SK-N-SH treated with all-trans-retinoic acid at 6 μM for 48 hours (cell line): ENCODE measurements around the gene SLC6A18.

Source experiments
- ATAC-seq: fragments of 200-7000 bp; cut with Tn5 transposase; 3 replicates; pipeline ENCODE4 v1.9.1; 2020; ENCODE audit warnings: mild to moderate bottlenecking, moderate library complexity
- BACH2 ChIP-seq: fragments of 250-450 bp; sonication (Bioruptor Pico); IDR thresholded peaks from 2 replicates; pipeline ENCODE4 v1.9.0; 2021; ENCODE audit warnings: mild to moderate bottlenecking, borderline replicate concordance
- CREB5 ChIP-seq: fragments of 250-450 bp; sonication (Bioruptor Pico); IDR thresholded peaks from 2 replicates; pipeline ENCODE4 v1.5.1; 2020; ENCODE audit warnings: low read depth, mild to moderate bottlenecking, moderate library complexity
- CSDC2 ChIP-seq: fragments of 250-450 bp; sonication (Bioruptor Pico); IDR thresholded peaks from 2 replicates; pipeline ENCODE4 v1.5.0; 2020; ENCODE audit warnings: mild to moderate bottlenecking, moderate library complexity
- CSRNP3 ChIP-seq: fragments of 250-450 bp; sonication (Bioruptor Pico); IDR thresholded peaks from 2 replicates; pipeline ENCODE4 v1.5.1; 2021; ENCODE audit warnings: mild to moderate bottlenecking, moderate library complexity
- ESRRG ChIP-seq: fragments of 250-450 bp; sonication (Bioruptor Pico); IDR thresholded peaks from 2 replicates; pipeline ENCODE4 v1.6.1; 2021; ENCODE audit warnings: mild to moderate bottlenecking
- GLIS3 ChIP-seq: fragments of 250-450 bp; sonication (Bioruptor Pico); IDR thresholded peaks from 2 replicates; pipeline ENCODE4 v1.5.0; 2020; ENCODE audit warnings: mild to moderate bottlenecking, moderate library complexity
- ISL1 ChIP-seq: fragments of 250-450 bp; sonication (Bioruptor Pico); IDR thresholded peaks from 2 replicates; pipeline ENCODE4 v2.1.2; 2022; ENCODE audit warnings: mild to moderate bottlenecking, moderate library complexity
- OSR1 ChIP-seq: fragments of 250-450 bp; sonication (Bioruptor Pico); IDR thresholded peaks from 2 replicates; pipeline ENCODE4 v1.8.0; 2022; ENCODE audit warnings: moderate library complexity, mild to moderate bottlenecking, inconsistent platforms
- PATZ1 ChIP-seq: fragments of 250-450 bp; sonication (Bioruptor Pico); IDR thresholded peaks from 2 replicates; pipeline ENCODE4 v1.8.0; 2020; ENCODE audit warnings: mild to moderate bottlenecking, moderate library complexity, borderline replicate concordance
- POU6F1 ChIP-seq: fragments of 250-450 bp; sonication (Bioruptor Pico); IDR thresholded peaks from 2 replicates; pipeline ENCODE4 v1.8.0; 2021; ENCODE audit warnings: low read depth, mild to moderate bottlenecking, moderate library complexity, borderline replicate concordance
- RARB ChIP-seq: fragments of 250-450 bp; sonication (Bioruptor Pico); IDR thresholded peaks from 2 replicates; pipeline ENCODE4 v1.8.0; 2021; ENCODE audit warnings: mild to moderate bottlenecking, moderate library complexity
- TCF4 ChIP-seq: fragments of 250-450 bp; sonication (Bioruptor Pico); IDR thresholded peaks from 2 replicates; pipeline ENCODE4 v1.8.0; 2021; ENCODE audit warnings: mild to moderate bottlenecking, moderate library complexity, borderline replicate concordance
- TOX ChIP-seq: fragments of 250-450 bp; sonication (Bioruptor Pico); IDR thresholded peaks from 2 replicates; pipeline ENCODE4 v1.8.0; 2021; ENCODE audit warnings: mild to moderate bottlenecking, moderate library complexity, borderline replicate concordance
- TSHZ2 ChIP-seq: fragments of 250-450 bp; sonication (Bioruptor Pico); IDR thresholded peaks from 2 replicates; pipeline ENCODE4 v1.5.0; 2020; ENCODE audit warnings: mild to moderate bottlenecking, moderate library complexity
- ZC3H10 ChIP-seq: fragments of 250-450 bp; sonication (Bioruptor Pico); IDR thresholded peaks from 2 replicates; pipeline ENCODE4 v1.5.1; 2021; ENCODE audit warnings: mild to moderate bottlenecking, moderate library complexity
- ZFP3 ChIP-seq: fragments of 250-450 bp; sonication (Bioruptor Pico); IDR thresholded peaks from 2 replicates; pipeline ENCODE4 v1.5.0; 2020; ENCODE audit warnings: mild to moderate bottlenecking, moderate library complexity
- ZFP30 ChIP-seq: fragments of 450-650 bp; formaldehyde crosslinking; IDR thresholded peaks from 2 replicates; pipeline ENCODE4 v1.5.0; 2022; ENCODE audit warnings: mild to moderate bottlenecking, moderate library complexity
- ZNF565 ChIP-seq: fragments of 450-650 bp; formaldehyde crosslinking; conservative IDR thresholded peaks from 2 replicates; pipeline ENCODE4 v1.5.0; 2020; ENCODE audit warnings: low read depth, mild to moderate bottlenecking, moderate library complexity
- ZNF70 ChIP-seq: fragments of 450-650 bp; formaldehyde crosslinking; IDR thresholded peaks from 2 replicates; pipeline ENCODE4 v1.5.0; 2020; ENCODE audit warnings: mild to moderate bottlenecking, moderate library complexity
- ZNF8 ChIP-seq: fragments of 450-650 bp; formaldehyde crosslinking; IDR thresholded peaks from 2 replicates; pipeline ENCODE4 v1.5.0; 2020; ENCODE audit warnings: mild to moderate bottlenecking, moderate library complexity

SLC6A18 gene

GRCh38 chr5:1232780-1233179 is 7.6 kb downstream of the SLC6A18 start:
- ATAC-seq: no peak
- TF ChIP-seq ISL1 (CRISPR knock-in tag) (no peak), ZFP30 (no peak), ESRRG (CRISPR knock-in tag) (no peak), TCF4 (CRISPR knock-in tag) (no peak)

- no peak for ATAC-seq
- TF ChIP-seq ZC3H10 (CRISPR knock-in tag) (no peak), ESRRG (CRISPR knock-in tag) (no peak), ZFP3 (no peak)
These were observed 10.2 kb downstream of the SLC6A18 start for GRCh38 chr5:1235379-1235778.

- no peak for ATAC-seq
- TF ChIP-seq TCF4 (CRISPR knock-in tag) (no peak), GLIS3 (CRISPR knock-in tag) (no peak), ZFP3 (no peak), TSHZ2 (CRISPR knock-in tag) (no peak), CSDC2 (CRISPR knock-in tag) (no peak), POU6F1 (CRISPR knock-in tag) (no peak), OSR1 (CRISPR knock-in tag) (no peak), CSRNP3 (CRISPR knock-in tag) (no peak), ZNF565 (CRISPR knock-in tag) (no peak), PATZ1 (CRISPR knock-in tag) (no peak), ISL1 (CRISPR knock-in tag) (no peak), BACH2 (CRISPR knock-in tag) (no peak), ZNF70 (CRISPR knock-in tag) (no peak), ZFP30 (no peak), ESRRG (CRISPR knock-in tag) (no peak), RARB (CRISPR knock-in tag) (no peak), ZNF8 (CRISPR knock-in tag) (no peak), CREB5 (CRISPR knock-in tag) (no peak), ZC3H10 (CRISPR knock-in tag) (no peak), TOX (CRISPR knock-in tag) (no peak)
These were observed 10.7 kb downstream of the SLC6A18 start for GRCh38 chr5:1235838-1236237.
